Endothelial cell of umbilical vein (primary cell): Measurements from ENCODE around the gene ZNF768. TPM values are rescaled to one million over a fixed set of nuclear protein-coding genes. Genes with fewer than 3 reads are reported as not detected.

Experiments
- BruUV-seq: library from RNA; stranded (reverse); fragments of 400-500 nt; replicated peaks from 2 replicates; lab custom pipeline; 2021; lab: Mats Ljungman, UMichigan
- CTCF ChIA-PET: fragments of 300-600, 350-600 bp; sonication (Branson Sonifier 250); formaldehyde crosslinking; loops from one replicate; lab custom pipeline; 2021; ENCODE audit warnings: antibody characterized with exemption, inconsistent platforms; lab: Charles Lee
- POLR2A ChIA-PET: fragments of 300-600, 350-600 bp; sonication (Branson Sonifier 250); formaldehyde crosslinking; loops from one replicate; lab custom pipeline; 2021; ENCODE audit warnings: antibody characterized with exemption, inconsistent platforms; lab: Charles Lee
- DNase-seq: peaks from one replicate; pipeline ENCODE4 v3.0.0-alpha.2; 2011; ENCODE audit warnings: low read depth, low spot score
- FAIRE-seq: peaks from 2 replicates; lab custom pipeline; 2011; peaks lifted over from hg19 to GRCh38; lab: Jason Lieb, UNC
- H2AFZ ChIP-seq: 2 replicates; pipeline ENCODE4 v1.6.0; 2012; ENCODE audit warnings: low read depth, low read length, control low read depth, inconsistent platforms
- H3K27ac ChIP-seq: 2 replicates; pipeline ENCODE4 v1.5.1; 2011; ENCODE audit warnings: low read depth, mild to moderate bottlenecking, control low read depth, low read length, moderate library complexity; ENCODE audit not compliant: insufficient read depth
- H3K27me3 ChIP-seq, 2 experiments: 2 replicates each; pipeline versions ENCODE4 v1.6.0 to v1.6.1; 2011; ENCODE audit warnings: low read length in 2 of 2, mixed read lengths in 1 of 2; ENCODE audit not compliant: control insufficient read depth in 2 of 2, insufficient read depth in 2 of 2
- H3K36me3 ChIP-seq, 2 experiments: 2 replicates in 1 of 2; 3 replicates in 1 of 2; pipeline ENCODE4 v1.5.1; 2011; ENCODE audit warnings: low read length in 2 of 2, mild to moderate bottlenecking in 1 of 2, moderate library complexity in 1 of 2; ENCODE audit not compliant: control insufficient read depth in 2 of 2, insufficient read depth in 2 of 2; ENCODE audit errors: extremely low read depth in 1 of 2
- H3K4me1 ChIP-seq: 3 replicates; pipeline ENCODE4 v1.5.1; 2011; ENCODE audit warnings: mild to moderate bottlenecking, low read length; ENCODE audit not compliant: control insufficient read depth, insufficient read depth; ENCODE audit errors: extremely low read depth
- H3K4me2 ChIP-seq: 2 replicates; pipeline ENCODE4 v1.6.1; 2011; ENCODE audit warnings: low read length, control low read depth, mixed read lengths; ENCODE audit not compliant: insufficient read depth
- H3K4me3 ChIP-seq, 3 experiments: fragments of 200-600 bp in 1 of 3; sonication (generic), shearing (Covaris generic) in 1 of 3; replicated peaks in 1 of 3; 2 replicates each; pipeline ENCODE4 v1.5.1; 2011 to 2016; ENCODE audit warnings: control low read depth in 3 of 3, low read length in 3 of 3, mild to moderate bottlenecking in 2 of 3, inconsistent platforms in 1 of 3, low read depth in 1 of 3, moderate library complexity in 1 of 3; ENCODE audit not compliant: insufficient read depth in 1 of 3
- H3K79me2 ChIP-seq: 2 replicates; pipeline ENCODE4 v1.6.0; 2012; ENCODE audit warnings: low read length, inconsistent platforms; ENCODE audit not compliant: control insufficient read depth, insufficient read depth
- H3K9ac ChIP-seq: replicated peaks from 2 replicates; pipeline ENCODE3; 2011; ENCODE audit warnings: low read length, control low read depth; ENCODE audit not compliant: insufficient read depth; ENCODE audit errors: extremely low read depth
- H3K9me1 ChIP-seq: replicated peaks from 3 replicates; pipeline ENCODE4 v1.6.0; 2011; ENCODE audit warnings: mild to moderate bottlenecking, low read length; ENCODE audit not compliant: control insufficient read depth, insufficient read depth; ENCODE audit errors: extremely low read depth
- H3K9me3 ChIP-seq: replicated peaks from 2 replicates; pipeline ENCODE4 v1.5.1; 2012; ENCODE audit warnings: low read length, inconsistent platforms; ENCODE audit not compliant: control insufficient read depth, insufficient read depth
- H4K20me1 ChIP-seq: replicated peaks from 2 replicates; pipeline ENCODE3; 2011; ENCODE audit warnings: mild to moderate bottlenecking, low read length; ENCODE audit not compliant: control insufficient read depth, insufficient read depth; ENCODE audit errors: extremely low read depth
- FOS ChIP-seq: IDR thresholded peaks from 2 replicates; pipeline ENCODE4 v1.6.1; 2011; ENCODE audit warnings: mild to moderate bottlenecking, low read length, moderate library complexity, borderline replicate concordance; ENCODE audit not compliant: insufficient read depth
- MYC ChIP-seq: IDR thresholded peaks from one replicate; pipeline ENCODE4 v1.6.1; 2011; ENCODE audit warnings: mild to moderate bottlenecking, low read depth, low read length
- POLR2AphosphoS5 ChIP-seq: IDR thresholded peaks from 2 replicates; pipeline ENCODE4 v1.6.1; 2012; ENCODE audit warnings: low read depth, mild to moderate bottlenecking, control low read depth, low read length, moderate library complexity; ENCODE audit not compliant: insufficient read depth
- dilution Hi-C: fragments of 300-500 bp; cut with MboI; formaldehyde crosslinking; loops from one replicate; pipeline ENCODE4 v1.15.0; 2019; ENCODE audit warnings: low sequenced_read_pairs; ENCODE audit not compliant: extremely low pct_ligation_motif_present
- intact Hi-C: fragments of 100-400 bp; cut with micrococcal nuclease; formaldehyde crosslinking; loops from one replicate; pipeline ENCODE4 v1.10.0; 2022
- polyA plus RNA-seq, 4 experiments: library from polyadenylated mRNA; depleted of rRNA in 3 of 4; stranded (reverse) in 3 of 4; unstranded in 1 of 4; fragments of >200 nt; gene quantifications; 2 replicates each; pipeline versions ENCODE4 v1.2.1 to v1.2.3, GENCODE V29; 2011 to 2012; ENCODE audit warnings: missing spikeins in 1 of 4
- total RNA-seq: library from RNA; stranded (reverse); gene quantifications from 2 replicates; pipeline ENCODE4 v1.2.3, GENCODE V29; 2021
- TF ChIP-seq, protein P1 (sequence below), 2 donors: IDR thresholded peaks; 1 replicate in 1 of 2; 2 replicates in 1 of 2; pipeline ENCODE4 v1.5.1; 2011; ENCODE audit warnings: low read length in 2 of 2, mild to moderate bottlenecking in 2 of 2, moderate library complexity in 2 of 2, control low read depth in 1 of 2, inconsistent platforms in 1 of 2, low read depth in 1 of 2; ENCODE audit not compliant: insufficient read depth in 1 of 2; ENCODE audit errors: extremely low read depth in 1 of 2
- TF ChIP-seq, protein P2 (sequence below): IDR thresholded peaks from 2 replicates; pipeline ENCODE4 v1.6.1; 2011; ENCODE audit not compliant: insufficient read depth, insufficient read length

Gene ZNF768
- total and polyA plus RNA-seq, 2 donors (not counting 3 experiments of a cell fraction or from before 2014, with no cell fraction given) = 24.2 to 24.7 TPM

DNA sequence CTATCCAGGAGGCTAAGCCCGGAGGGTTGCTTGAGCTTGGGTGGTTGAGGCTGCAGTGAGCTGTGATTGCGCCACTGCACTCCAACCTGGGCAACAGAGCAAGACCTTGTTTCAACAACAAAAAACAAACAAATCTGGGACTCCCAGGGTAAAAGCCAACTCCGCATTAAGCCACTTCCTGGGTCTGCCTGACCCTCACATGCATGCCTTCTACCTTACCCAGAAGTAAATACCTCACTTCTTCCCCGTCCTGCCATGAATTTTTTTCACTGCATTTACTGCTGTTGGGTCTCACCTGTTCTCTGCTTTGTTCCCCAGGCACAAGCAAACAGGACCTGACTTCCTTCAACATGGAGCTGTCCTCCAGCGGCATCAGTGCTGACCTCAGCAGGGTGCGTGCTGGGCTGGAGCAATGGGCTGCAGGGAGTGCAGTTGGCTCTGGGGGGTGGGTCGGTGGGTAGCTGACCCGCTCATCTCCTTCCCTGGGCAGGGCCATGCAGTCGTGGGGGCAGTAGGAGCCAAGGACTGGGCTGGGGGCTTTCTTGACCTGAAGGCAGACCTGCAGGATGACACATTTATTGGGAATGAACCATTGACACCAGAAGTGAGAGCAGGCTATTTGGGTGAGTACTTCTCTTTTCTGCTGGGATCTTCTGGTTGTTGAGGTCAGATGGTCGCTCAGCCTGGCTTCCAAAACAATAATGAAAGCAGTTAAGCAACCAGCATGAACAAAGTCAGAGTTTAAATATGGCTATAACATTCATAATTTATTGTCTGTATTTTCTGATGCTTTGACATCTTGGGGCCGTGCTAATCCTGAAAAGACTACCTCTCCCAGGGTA is 37.4 kb downstream of the ZNF768 start:
- Histone ChIP-seq H2AFZ (no peak overlapping the region), H3K79me2 (no peaks in the 10 kb centered on the region), H3K4me2 (no peak overlapping the region), H3K4me1 (peaks cover 16% of the 10 kb centered on the region), H3K9me3 (no peaks in the 10 kb centered on the region), H4K20me1 (no peaks in the 10 kb centered on the region), H3K9me1 (no peaks in the 10 kb centered on the region), H3K9ac (no peak overlapping the region), H3K4me3 (no peak overlapping the region), H3K27me3 (no peaks in the 10 kb centered on the region), H3K27ac (no peak overlapping the region), H3K36me3 (no peaks in the 10 kb centered on the region)
- no TSS peak for BruUV-seq
- intact Hi-C loops = no loop called here
- ChIA-PET POLR2A (interaction anchor here (0.8 kb wide), 1 partner anchor 10 kb away, joined by 6 read pairs; no protein-coding TSS in a partner anchor), CTCF (no interaction called here)
- TF ChIP-seq, protein P1, sequence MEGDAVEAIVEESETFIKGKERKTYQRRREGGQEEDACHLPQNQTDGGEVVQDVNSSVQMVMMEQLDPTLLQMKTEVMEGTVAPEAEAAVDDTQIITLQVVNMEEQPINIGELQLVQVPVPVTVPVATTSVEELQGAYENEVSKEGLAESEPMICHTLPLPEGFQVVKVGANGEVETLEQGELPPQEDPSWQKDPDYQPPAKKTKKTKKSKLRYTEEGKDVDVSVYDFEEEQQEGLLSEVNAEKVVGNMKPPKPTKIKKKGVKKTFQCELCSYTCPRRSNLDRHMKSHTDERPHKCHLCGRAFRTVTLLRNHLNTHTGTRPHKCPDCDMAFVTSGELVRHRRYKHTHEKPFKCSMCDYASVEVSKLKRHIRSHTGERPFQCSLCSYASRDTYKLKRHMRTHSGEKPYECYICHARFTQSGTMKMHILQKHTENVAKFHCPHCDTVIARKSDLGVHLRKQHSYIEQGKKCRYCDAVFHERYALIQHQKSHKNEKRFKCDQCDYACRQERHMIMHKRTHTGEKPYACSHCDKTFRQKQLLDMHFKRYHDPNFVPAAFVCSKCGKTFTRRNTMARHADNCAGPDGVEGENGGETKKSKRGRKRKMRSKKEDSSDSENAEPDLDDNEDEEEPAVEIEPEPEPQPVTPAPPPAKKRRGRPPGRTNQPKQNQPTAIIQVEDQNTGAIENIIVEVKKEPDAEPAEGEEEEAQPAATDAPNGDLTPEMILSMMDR (IDR thresholded peaks at IDR 0.05; ENCODE audit: extremely low read depth in 1 of 2, insufficient read depth in 1 of 2, low read depth in 1 of 2, low read length in 2 of 2) = no peak
- TF ChIP-seq FOS (no peak), POLR2AphosphoS5 (no peak), MYC (no peak)
- TF ChIP-seq, protein P2, sequence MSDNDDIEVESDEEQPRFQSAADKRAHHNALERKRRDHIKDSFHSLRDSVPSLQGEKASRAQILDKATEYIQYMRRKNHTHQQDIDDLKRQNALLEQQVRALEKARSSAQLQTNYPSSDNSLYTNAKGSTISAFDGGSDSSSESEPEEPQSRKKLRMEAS = no peak
- DNase-seq = no peak
- FAIRE-seq = no peak
- dilution Hi-C loops = no loop called here
